Raji (cell line): Measurements from ENCODE around the gene DRC7.

Source experiments
- POLR2A ChIP-seq: IDR thresholded peaks from 2 replicates; pipeline ENCODE4 v1.6.1; 2011; ENCODE audit warnings: low read depth, low read length, control low read depth; ENCODE audit not compliant: insufficient read depth

Gene DRC7

DNA sequence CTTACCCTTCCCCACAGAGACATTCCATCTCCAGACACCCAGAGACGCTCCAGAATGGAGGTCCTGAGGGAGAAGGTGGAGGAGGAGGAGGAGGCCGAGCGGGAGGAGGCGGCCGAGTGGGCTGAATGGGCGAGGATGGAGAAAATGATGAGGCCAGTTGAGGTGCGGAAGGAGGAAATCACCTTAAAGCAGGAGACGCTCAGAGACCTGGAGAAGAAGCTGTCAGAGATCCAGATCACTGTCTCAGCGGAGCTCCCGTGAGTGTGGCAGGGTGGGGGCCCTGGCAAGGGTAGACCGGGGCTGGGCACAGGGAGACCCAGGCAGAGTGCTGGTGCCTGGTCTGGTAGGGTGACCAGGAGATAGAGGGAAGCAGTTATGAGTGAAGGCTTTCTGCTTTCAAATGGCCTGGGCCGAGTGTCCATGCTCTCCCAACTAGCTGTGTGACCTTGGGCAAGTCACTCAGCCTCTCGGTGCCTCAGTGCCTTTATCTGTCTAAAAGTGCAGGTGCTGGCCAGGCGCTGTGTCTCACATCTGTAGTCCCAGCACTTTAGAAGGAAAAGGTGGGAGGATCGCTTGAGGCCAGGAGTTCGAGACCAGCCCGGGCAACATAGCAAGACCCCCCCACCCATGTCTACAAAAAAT lies 3.4 kb downstream of the DRC7 start:
- TF ChIP-seq POLR2A = no peak

- TF ChIP-seq POLR2A = no peak
Observed at GRCh38 chr16:57698812-57699405, 4.3 kb downstream of the DRC7 start.

DNA sequence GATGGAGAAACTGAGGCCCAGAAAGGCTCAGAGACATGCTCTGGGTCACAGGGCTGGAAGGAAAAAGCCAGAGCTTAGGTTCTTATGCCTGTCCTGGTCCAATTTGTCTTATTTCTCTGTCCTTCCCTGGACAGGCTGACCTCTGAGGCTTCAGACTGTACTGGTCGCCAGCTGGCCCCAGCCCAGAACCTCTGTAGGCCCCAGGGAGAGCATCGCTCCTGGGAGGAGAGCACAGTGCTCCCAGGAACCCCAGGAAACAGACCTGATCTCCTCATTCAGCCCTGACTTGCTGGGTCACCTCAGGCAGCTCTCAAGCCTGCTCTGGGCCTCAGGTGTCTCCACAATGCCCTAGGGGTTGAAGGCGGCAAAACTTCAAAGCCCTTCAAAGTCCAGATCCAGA lies 4.9 kb downstream of the DRC7 start:
- no peak for TF ChIP-seq POLR2A

DNA sequence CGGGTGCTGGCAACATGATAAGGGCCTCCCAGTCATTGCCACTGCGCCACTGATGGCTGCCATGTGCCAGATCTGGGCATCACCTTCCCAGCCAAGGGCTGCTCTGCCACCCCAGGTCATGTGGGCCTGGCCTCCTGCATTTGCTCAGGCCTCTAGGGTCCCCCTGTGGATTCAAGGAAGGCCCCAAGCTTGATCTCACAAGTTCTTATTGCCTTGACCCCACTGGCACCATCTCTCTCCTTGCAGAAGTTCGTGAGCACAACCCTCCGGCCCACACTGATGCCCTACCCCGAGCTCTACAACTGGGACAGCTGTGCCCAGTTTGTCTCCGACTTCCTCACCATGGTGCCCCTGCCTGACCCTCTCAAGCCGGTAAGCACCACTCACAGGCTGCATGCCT lies 5.3 kb downstream of the DRC7 start:
- TF ChIP-seq POLR2A = no peak

GRCh38 chr16:57700781-57701551 lies 6.4 kb downstream of the DRC7 start:
- no peak for TF ChIP-seq POLR2A

DNA sequence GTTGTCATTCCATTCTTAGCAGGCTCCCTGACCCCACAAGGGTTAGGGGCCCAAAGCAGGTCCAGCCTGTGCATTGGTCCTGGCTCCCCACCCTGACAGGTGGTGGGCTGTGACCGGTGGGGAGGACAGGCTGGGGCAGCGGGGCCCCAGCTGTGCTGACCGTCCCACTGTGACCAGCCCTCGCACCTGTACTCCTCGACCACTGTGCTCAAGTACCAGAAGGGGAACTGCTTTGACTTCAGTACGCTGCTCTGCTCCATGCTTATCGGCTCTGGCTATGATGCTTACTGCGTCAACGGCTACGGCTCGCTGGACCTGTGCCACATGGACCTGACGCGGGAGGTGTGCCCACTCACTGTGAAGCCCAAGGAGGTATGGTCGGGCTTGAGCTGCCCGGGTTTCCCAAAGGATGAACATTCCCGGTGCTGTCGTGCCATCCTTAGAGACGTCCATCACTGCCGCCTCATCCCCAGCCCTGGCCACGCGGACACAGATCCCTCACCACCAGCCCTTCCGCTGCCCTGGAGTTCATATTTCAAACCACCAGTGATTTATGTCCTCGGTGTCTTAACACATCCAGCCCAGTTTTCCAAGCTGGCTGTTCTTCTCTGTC lies 7.3 kb downstream of the DRC7 start:
- TF ChIP-seq POLR2A = no peak

GRCh38 chr16:57703416-57704010 lies 8.9 kb downstream of the DRC7 start:
- no peak for TF ChIP-seq POLR2A

DNA sequence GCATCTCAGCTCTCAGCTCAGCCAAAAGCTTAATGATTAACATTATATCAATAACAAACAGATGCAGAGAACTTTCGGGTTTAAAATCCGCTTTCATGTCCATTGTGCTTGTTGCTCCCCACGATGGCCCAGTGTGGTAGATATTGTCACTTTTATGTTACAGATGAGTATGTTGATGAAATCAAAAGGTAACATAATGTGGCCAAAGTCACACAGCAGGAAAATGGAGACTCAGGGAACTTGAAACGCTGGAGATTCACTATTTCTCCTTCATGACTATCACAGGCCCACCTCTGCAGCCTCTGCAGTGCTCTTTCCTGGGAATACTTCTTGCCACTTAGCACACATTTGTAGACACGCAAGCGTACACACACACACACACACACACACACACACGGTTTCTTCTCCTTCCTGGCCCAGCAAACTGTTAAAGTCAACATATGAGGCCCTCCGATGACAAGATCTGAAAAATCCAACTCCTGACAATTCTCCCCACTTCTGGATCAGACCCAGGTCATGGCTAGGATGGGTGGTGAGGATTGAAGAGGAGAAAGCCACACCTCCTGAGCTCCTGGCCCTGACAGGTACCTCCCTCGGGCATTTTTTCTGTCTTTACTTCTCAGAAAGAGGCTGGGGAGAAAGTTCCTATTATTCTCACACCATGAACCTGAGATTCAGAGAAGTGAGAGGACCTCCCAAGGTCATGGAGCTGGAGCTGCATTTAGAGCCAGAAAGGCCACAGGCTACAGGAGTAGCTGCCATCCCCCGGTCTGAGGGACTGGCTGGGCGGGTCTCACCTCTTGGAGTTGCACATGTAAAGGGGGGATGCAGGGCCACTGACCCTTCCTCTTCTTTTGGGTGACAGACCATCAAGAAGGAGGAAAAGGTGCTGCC lies 9.7 kb downstream of the DRC7 start:
- no peak for TF ChIP-seq POLR2A

GRCh38 chr16:57704905-57705852 lies 10.6 kb downstream of the DRC7 start:
- no peak for TF ChIP-seq POLR2A

- no peak for TF ChIP-seq POLR2A
Observed at GRCh38 chr16:57706717-57707116, 12.1 kb downstream of the DRC7 start.

- no peak for TF ChIP-seq POLR2A
Observed at GRCh38 chr16:57707331-57707730, 12.7 kb downstream of the DRC7 start.

DNA sequence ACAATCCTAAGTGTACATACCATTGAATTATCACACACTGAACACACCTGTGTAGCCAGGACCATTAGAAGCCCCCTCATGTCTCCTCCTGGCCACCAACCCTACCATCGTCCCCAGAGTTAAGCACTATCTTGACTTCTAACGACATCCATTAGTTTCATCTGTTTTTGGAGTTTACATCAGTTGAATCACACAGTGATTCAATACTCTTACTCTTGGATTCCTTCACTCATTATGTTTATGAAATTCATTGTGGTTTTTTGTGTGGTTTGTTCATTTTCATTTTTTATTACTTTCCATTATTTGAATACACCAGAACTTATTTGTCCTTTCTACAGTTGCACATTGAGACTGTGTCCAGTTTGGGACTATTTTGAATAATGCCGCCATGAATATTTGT lies 13.6 kb downstream of the DRC7 start:
- no peak for TF ChIP-seq POLR2A

DNA sequence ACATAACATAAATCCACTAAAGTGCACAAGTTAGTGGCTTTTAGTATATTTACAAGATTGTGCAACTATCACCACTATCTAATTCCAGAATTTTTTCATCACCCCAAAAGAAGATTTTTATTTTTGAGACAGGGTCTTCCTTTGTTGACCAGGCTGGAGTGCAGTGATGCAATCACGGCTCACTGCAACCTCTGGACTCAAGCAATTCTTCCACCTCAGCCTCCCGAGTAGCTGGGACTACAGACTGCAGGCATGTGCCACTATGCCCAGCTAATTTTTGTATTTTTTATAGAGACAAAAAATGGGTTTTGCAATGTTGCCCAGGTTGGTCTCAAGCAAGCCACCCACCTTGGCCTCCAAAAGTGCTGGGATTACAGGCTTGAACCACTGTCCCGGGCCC lies 15.1 kb downstream of the DRC7 start:
- TF ChIP-seq POLR2A = no peak
